MM.1S (cell line): Measurements from ENCODE around the gene TCF19.
"Not testable (repeated sequence)": the region's sequence is repeated elsewhere in the genome, so short reads cannot be mapped to it uniquely, and the experiment has no call there.

Experiments used
- DNase-seq: peaks from one replicate; pipeline ENCODE4 v3.0.0-alpha.2; 2015
- H2AFZ ChIP-seq: fragments of 300-600 bp; sonication (generic); 2 replicates; pipeline ENCODE4 v1.6.0; 2016; ENCODE audit warnings: antibody characterized with exemption, low read length
- H3F3A ChIP-seq: fragments of 300-600 bp; sonication (generic); 2 replicates; pipeline ENCODE4 v1.6.1; 2016; ENCODE audit warnings: mild to moderate bottlenecking, antibody characterized with exemption, low read length, moderate library complexity, mixed read lengths; ENCODE audit not compliant: insufficient read depth
- H3K27ac ChIP-seq: fragments of 300-600 bp; sonication (generic); 2 replicates; pipeline ENCODE4 v1.5.1; 2016; ENCODE audit warnings: mild to moderate bottlenecking, low read length
- H3K27me3 ChIP-seq: fragments of 300-600 bp; sonication (generic); replicated peaks from 2 replicates; pipeline ENCODE4 v1.6.0; 2016; ENCODE audit warnings: low read length; ENCODE audit not compliant: insufficient read depth
- H3K36me3 ChIP-seq: fragments of 300-600 bp; sonication (generic); replicated peaks from 2 replicates; pipeline ENCODE4 v1.6.1; 2016; ENCODE audit warnings: mild to moderate bottlenecking, low read length, mixed read lengths; ENCODE audit not compliant: insufficient read depth
- H3K4me1 ChIP-seq: fragments of 300-600 bp; sonication (generic); 2 replicates; pipeline ENCODE4 v1.6.1; 2016; ENCODE audit warnings: low read length, mixed read lengths
- H3K4me2 ChIP-seq: fragments of 300-600 bp; sonication (generic); 2 replicates; pipeline ENCODE4 v1.6.0; 2016; ENCODE audit warnings: low read depth, low read length
- H3K4me3 ChIP-seq: fragments of 300-600 bp; sonication (generic); 2 replicates; pipeline ENCODE4 v1.5.1; 2016; ENCODE audit warnings: low read length, mixed read lengths
- H3K79me2 ChIP-seq: fragments of 300-600 bp; sonication (generic); 2 replicates; pipeline ENCODE4 v1.6.1; 2016; ENCODE audit warnings: mixed run types, low read length, mixed read lengths
- H3K9ac ChIP-seq: fragments of 300-600 bp; sonication (generic); 2 replicates; pipeline ENCODE4 v1.6.1; 2016; ENCODE audit warnings: low read length, mixed read lengths
- H3K9me2 ChIP-seq: fragments of 300-600 bp; sonication (generic); replicated peaks from 2 replicates; pipeline ENCODE4 v1.6.1; 2016; ENCODE audit warnings: mild to moderate bottlenecking, low read length, mixed read lengths; ENCODE audit not compliant: insufficient read depth
- H3K9me3 ChIP-seq: fragments of 300-600 bp; sonication (generic); replicated peaks from 2 replicates; pipeline ENCODE4 v1.6.1; 2016; ENCODE audit warnings: mild to moderate bottlenecking, low read length, mixed read lengths; ENCODE audit not compliant: insufficient read depth
- H4K20me1 ChIP-seq: fragments of 300-600 bp; sonication (generic); 2 replicates; pipeline ENCODE4 v1.6.1; 2016; ENCODE audit warnings: mild to moderate bottlenecking, low read length, moderate library complexity, mixed read lengths; ENCODE audit not compliant: insufficient read depth
- EZH2 ChIP-seq: fragments of 300-600 bp; sonication (generic); optimal IDR thresholded peaks from 2 replicates; pipeline ENCODE3; 2017; ENCODE audit warnings: low read depth, mild to moderate bottlenecking, antibody characterized with exemption, low read length, mixed read lengths
- EZH2phosphoT487 ChIP-seq: fragments of 300-600 bp; sonication (generic); IDR thresholded peaks from 2 replicates; pipeline ENCODE4 v1.6.1; 2018; ENCODE audit warnings: antibody characterized with exemption, low read length
- TF ChIP-seq, protein P1 (sequence below): fragments of 300-600 bp; sonication (generic); IDR thresholded peaks from 2 replicates; pipeline ENCODE4 v1.5.1; 2016; ENCODE audit warnings: antibody characterized with exemption, low read length, mixed read lengths

Gene TCF19

DNA sequence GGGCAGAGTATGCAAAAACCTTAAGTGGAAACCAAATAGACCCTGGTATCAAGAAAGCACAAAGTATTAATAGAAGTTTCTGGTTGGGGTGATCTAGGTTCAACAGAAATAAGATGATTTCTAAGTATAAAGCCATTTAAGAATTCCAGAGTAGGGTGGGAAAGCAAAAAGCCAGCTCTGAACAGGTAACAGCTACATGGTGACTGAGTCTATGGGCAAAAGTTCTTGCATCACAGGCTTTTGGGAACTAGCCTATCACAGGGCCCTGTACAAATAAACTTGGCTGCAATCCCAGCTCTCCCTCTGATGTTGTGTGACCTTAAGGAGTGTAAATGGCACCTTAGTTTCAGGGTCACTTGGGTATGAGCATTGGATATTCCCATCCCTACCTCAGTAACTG is 5.5 kb downstream of the TCF19 start:
- Histone ChIP-seq H3K9ac (no peak overlapping the region), H2AFZ (no peak overlapping the region), H3K27me3 (no peaks in the 10 kb centered on the region), H3K36me3 (no peaks in the 10 kb centered on the region), H3K4me2 (peak overlapping the region; percentile 21; the same call in 1 of the 2 replicates), H4K20me1 (no peaks in the 10 kb centered on the region; the same call in 1 of the 2 replicates), H3K79me2 (peaks cover 35% of the 10 kb centered on the region), H3K27ac (no peak overlapping the region), H3K4me3 (no peak overlapping the region), H3K9me3 (no peaks in the 10 kb centered on the region), H3K4me1 (peaks cover 40% of the 10 kb centered on the region), H3K9me2 (no peaks in the 10 kb centered on the region), H3F3A (peaks cover 6% of the 10 kb centered on the region)
- DNase-seq: no peak
- TF ChIP-seq EZH2 (no peak), EZH2phosphoT487 (no peak)
- TF ChIP-seq, protein P1, sequence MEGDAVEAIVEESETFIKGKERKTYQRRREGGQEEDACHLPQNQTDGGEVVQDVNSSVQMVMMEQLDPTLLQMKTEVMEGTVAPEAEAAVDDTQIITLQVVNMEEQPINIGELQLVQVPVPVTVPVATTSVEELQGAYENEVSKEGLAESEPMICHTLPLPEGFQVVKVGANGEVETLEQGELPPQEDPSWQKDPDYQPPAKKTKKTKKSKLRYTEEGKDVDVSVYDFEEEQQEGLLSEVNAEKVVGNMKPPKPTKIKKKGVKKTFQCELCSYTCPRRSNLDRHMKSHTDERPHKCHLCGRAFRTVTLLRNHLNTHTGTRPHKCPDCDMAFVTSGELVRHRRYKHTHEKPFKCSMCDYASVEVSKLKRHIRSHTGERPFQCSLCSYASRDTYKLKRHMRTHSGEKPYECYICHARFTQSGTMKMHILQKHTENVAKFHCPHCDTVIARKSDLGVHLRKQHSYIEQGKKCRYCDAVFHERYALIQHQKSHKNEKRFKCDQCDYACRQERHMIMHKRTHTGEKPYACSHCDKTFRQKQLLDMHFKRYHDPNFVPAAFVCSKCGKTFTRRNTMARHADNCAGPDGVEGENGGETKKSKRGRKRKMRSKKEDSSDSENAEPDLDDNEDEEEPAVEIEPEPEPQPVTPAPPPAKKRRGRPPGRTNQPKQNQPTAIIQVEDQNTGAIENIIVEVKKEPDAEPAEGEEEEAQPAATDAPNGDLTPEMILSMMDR: no peak

DNA sequence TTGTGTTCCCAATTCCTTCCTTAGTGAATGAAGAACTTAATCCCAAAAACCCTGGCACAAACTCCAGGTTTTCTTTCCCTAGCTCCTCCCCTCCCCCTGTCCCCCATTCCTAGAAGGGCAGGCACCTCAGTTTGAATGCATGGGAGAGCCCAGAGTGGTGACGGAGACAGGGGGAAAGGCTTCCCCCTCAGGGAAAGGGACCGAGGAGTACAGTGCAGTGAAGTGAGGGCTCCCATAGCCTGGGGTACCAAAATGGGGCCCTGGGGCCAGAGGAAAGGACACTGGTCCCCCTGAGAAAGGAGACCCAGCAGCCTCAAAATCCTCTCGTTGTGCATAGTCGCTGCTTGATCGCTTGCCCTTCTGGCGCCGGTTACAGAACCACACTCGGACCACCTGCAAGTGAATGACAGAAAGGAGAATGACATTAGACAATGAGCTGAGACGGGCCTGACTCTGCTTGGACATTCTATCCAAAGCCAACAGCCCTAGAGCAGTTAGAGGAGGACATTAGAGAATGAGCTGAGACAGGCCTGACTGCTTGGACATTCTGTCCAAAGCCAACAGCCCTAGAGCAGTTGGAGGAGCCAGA is 6.2 kb downstream of the TCF19 start:
- not testable (repeated sequence) for H3K4me3 ChIP-seq, H2AFZ ChIP-seq, H3K36me3 ChIP-seq, H3K9me2 ChIP-seq, H4K20me1 ChIP-seq, H3K27me3 ChIP-seq, H3F3A ChIP-seq, H3K9me3 ChIP-seq, H3K9ac ChIP-seq
- Histone ChIP-seq H3K4me1 (peaks cover 40% of the 10 kb centered on the region), H3K4me2 (peak overlapping the region; percentile 49; the same call in 1 of the 2 replicates), H3K27ac (peak overlapping the region; percentile 36; the same call in 1 of the 2 replicates), H3K79me2 (peaks cover 29% of the 10 kb centered on the region)
- peak; percentile 13 for DNase-seq

DNA sequence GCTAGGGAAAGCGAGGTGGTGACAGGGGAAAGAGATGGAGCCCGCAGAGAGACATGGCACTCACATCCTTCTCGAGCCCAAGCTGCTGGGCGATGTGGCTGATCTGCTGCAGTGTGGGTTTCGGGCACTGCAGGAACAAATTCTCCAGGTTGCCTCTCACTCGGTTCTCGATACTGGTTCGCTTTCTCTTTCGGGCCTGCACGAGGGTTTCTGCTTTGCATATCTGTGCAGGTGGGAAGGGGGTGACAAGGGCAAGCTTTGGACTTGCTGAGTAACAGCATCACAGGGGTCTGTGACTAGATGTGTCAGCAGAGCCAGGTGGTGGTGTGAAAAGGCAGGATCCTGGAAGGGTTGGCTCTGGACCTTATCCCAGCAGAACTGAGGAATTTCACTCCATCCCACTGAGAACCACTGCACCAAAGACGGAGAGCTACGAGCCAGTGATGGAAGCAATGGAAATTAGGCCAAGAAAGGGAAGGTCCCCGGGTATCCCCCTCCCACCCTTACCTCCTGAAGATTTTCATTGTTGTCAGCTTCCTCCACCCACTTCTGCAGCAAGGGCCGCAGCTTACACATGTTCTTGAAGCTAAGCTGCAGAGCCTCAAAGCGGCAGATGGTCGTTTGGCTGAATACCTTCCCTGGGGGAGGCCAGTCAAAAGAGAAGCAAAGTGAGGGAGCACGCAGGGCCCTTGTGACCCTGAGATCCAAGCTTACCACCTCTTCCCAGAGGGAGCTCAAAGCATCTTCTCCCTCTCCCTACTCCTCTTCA is 6.9 kb downstream of the TCF19 start:
- H4K20me1 ChIP-seq, H3K9me2 ChIP-seq, H2AFZ ChIP-seq, H3K27me3 ChIP-seq, H3K9ac ChIP-seq, H3F3A ChIP-seq, H3K9me3 ChIP-seq, H3K4me3 ChIP-seq, H3K36me3 ChIP-seq: not testable (repeated sequence)
- peak overlapping the region; percentile 49; the same call in 1 of the 2 replicates for H3K4me2 ChIP-seq
- H3K27ac ChIP-seq: peak overlapping the region; percentile 36; the same call in 1 of the 2 replicates
- H3K79me2 ChIP-seq: peaks cover 22% of the 10 kb centered on the region
- H3K4me1 ChIP-seq: peaks cover 35% of the 10 kb centered on the region
- peak; percentile 54 for DNase-seq

DNA sequence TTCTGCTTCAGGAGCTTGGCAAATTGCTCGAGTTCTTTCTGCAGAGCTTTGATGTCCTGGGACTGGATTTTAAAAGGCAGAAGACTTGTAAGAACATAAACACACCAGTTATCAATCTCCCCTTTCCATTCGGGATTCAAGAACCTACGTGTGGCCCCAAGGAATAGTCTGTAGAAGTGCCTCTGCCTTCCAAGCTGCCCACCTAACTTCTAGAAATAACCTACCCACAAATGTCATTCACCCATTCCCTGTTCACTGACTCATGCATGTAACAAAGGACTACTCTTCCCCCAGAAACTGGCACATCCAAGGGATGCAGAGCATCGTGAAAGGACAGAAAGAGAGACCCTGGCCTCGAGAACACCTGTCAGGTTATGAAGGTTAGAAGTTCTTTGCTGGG is 7.6 kb downstream of the TCF19 start:
- Histone ChIP-seq H4K20me1 (no peaks in the 10 kb centered on the region; the same call in 1 of the 2 replicates), H2AFZ (no peak overlapping the region), H3K9ac (no peak overlapping the region), H3K4me3 (no peak overlapping the region), H3K4me1 (peaks cover 35% of the 10 kb centered on the region), H3K27me3 (no peaks in the 10 kb centered on the region), H3K9me3 (no peaks in the 10 kb centered on the region), H3K79me2 (peaks cover 15% of the 10 kb centered on the region), H3K27ac (no peak overlapping the region), H3F3A (peaks cover 3% of the 10 kb centered on the region), H3K36me3 (no peaks in the 10 kb centered on the region), H3K4me2 (no peak overlapping the region), H3K9me2 (no peaks in the 10 kb centered on the region)
- no peak for DNase-seq
- TF ChIP-seq, protein P1: no peak
- TF ChIP-seq EZH2 (no peak), EZH2phosphoT487 (no peak)
